Peyer's patch (tissue), 4 donors: ENCODE results near the gene SBF2.

Experiments
- CTCF ChIP-seq, 6 experiments: fragments of 450-650 bp in 4 of 6; fragments of 200-600 bp in 2 of 6; sonication (generic) in 1 of 6; IDR thresholded peaks; one replicate each; pipeline ENCODE4 v1.5.1; 2017 to 2019; ENCODE audit warnings: antibody characterized with exemption in 6 of 6, mild to moderate bottlenecking in 3 of 6, moderate library complexity in 1 of 6
- POLR2A ChIP-seq, 2 donors: fragments of 450-650 bp; IDR thresholded peaks; one replicate each; pipeline ENCODE4 v1.5.1; 2017; ENCODE audit warnings: antibody characterized with exemption in 2 of 2, mild to moderate bottlenecking in 2 of 2, moderate library complexity in 2 of 2

- no peak for TF ChIP-seq CTCF (IDR thresholded peaks at IDR 0.05)
- peak in 1 of 2 donors; percentile 14 for TF ChIP-seq POLR2A (IDR thresholded peaks at IDR 0.05)
Observed at GRCh38 chr11:10307022-10307399, 13.0 kb upstream of the SBF2 start.
